ENCODE measurements around the gene P2RX7.
"Not testable (repeated sequence)": the region's sequence is repeated elsewhere in the genome, so short reads cannot be mapped to it uniquely, and the experiment has no call there.

The P2RX7 gene

DNA sequence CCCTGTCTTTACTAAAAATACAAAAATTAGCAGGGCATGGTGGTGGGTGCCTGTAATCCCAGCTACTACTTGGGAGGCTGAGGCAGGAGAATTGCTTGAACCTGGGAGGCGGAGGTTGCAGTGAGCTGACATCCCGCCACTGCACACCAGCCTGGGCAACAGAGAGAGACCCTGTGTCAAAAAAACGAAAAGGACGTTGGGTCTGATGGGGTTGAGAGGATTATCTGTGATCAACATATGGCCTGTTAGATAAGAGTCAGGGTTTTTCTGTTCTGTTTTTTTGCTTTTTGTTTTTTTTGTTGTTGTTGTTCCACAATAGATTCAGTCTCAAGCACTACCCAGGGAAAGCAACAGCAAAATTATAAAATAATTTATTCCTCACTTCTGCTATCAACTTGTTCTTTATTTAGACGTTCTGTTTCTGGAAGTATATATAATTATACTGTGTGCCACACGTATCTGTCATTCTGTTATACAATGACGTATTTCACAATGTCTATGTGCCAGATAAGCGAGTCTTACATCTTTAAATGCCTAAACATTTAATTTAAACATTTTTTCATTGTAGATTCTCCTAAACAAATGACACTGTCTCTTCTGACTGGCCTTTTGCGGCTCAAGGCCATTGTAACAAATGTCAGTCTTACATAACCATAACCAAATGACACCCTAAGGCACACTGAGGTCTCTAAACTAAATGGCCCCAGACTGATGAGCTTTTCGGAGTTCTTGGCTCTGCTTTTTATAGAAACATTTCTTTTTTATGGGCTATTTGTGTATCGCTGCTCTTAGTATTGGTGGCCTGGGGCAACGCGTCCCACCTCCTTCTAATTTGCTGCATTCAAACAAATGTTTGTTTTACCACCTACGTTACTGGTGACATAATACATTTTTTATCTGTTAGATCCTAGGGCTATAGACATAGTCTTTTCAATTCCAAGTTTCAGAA lies 70.0 kb downstream of the P2RX7 start:
- no peak for ATAC-seq (replicated peaks)

DNA sequence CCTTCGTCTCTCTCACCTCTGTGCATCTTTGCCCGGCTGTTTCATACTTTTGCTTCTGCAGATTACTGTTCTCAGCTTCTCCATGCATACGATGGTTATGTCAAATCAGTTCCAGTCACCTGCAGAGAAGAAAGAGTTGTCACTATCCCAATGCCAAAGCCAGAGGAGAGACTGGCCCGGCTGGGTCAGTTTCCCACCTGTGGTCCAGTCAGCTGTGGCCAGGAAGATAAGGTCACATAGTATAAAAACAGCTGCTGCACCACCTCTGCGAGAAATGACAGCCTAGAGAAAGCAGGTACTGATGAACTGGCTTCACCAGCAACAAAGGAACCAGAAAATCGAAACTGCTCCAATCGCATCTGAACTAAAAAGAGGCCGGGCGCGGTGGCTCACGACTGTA lies 70.8 kb downstream of the P2RX7 start:
- no peaks in the 10 kb centered on the region for H3K4me1 Mint-ChIP-seq
- no peak overlapping the region for H3K27ac Mint-ChIP-seq

More for the DNA sequence above, 70.0 kb downstream of the P2RX7 start:
- Mint-ChIP-seq H3K27ac (no peak overlapping the region), H3K36me3 (no peaks in the 10 kb centered on the region), H3K4me1 (no peaks in the 10 kb centered on the region), H3K4me3 (no peak overlapping the region), H3K27me3 (no peaks in the 10 kb centered on the region), H3K9me3 (no peaks in the 10 kb centered on the region)
- DNase-seq = no peak

DNA sequence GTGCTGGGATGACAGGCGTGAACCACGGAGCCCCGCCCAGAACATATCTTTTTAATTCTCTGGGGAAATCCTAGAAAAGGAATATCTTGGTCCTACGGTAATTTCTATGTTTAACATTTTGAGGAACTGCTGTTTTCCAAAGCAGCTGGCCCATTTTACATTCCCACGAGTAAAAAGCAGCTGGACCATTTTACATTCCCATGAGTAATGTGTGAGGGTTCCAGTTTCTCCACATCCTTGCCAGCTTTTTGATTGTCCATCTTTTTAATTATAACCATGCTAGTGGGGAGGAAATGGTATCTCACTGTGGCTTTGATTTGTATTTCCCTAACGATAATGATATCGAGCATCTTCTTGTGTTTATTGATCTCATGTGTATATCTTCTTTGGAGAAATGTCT lies 72.8 kb downstream of the P2RX7 start:
- DNase-seq (no peak), ATAC-seq (replicated peaks) (no peak)
- Mint-ChIP-seq H3K36me3 (no peaks in the 10 kb centered on the region), H3K4me1 (peaks cover 4 to 6% of the 10 kb centered on the region in 2 donors), H3K4me3 (no peak overlapping the region), H3K27ac (no peak overlapping the region), H3K9me3 (no peaks in the 10 kb centered on the region), H3K27me3 (no peaks in the 10 kb centered on the region)

More for the DNA sequence above, 70.8 kb downstream of the P2RX7 start:
- DNase-seq (no peak), ATAC-seq (replicated peaks) (no peak)
- H3K4me3 Mint-ChIP-seq = no peak overlapping the region
- H3K36me3 Mint-ChIP-seq = no peaks in the 10 kb centered on the region
- no peaks in the 10 kb centered on the region for H3K27me3 Mint-ChIP-seq
- no peaks in the 10 kb centered on the region for H3K9me3 Mint-ChIP-seq

DNA sequence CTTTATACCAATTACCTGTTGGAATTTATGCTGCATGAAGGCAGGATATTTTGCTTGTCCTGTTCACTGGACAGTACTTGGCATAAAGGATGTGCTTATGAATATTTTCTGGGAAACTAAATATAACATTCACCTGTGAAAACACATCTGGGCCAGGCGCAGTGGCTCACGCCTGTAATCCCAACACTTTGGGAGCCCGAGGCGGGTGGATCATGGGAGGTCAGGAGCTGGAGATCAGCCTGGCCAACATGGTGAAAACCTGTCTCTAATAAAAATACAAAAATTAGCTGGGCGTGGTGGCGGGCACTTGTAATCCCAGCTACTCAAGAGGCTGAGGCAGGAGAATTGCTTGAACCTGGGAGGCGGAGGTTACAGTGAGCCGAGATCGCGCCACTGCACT lies 75.9 kb downstream of the P2RX7 start:
- peaks cover 9 to 17% of the 10 kb centered on the region in 2 donors for H3K4me1 Mint-ChIP-seq
- not testable (repeated sequence) for ATAC-seq (replicated peaks); DNase-seq; H3K9me3 Mint-ChIP-seq; H3K36me3 Mint-ChIP-seq; H3K27me3 Mint-ChIP-seq
- peak overlapping the region in 1 of 2 donors; percentile 58 for H3K4me3 Mint-ChIP-seq
- peak overlapping the region; percentile 56 for H3K27ac Mint-ChIP-seq

DNA sequence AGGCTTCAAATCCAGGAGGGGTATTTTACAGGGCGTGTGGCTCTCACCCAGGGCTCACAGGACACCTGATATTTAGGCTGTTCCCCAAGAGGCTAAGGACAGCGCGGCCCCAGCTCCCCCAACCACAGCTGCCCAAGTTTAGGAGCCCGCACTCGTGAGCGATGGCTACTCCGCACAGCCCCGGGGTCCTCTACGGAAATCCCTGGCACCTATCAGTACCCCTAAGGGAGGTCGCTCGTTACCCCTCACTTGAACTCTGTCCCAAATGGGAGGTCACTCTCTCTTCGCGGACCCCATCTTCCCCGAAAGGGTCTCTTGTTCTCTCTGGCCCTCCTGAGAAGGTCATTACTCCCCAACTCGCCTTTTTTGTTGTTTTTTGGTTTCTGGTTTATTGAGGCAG lies 76.5 kb downstream of the P2RX7 start:
- peak overlapping the region; percentile 56 for H3K27ac Mint-ChIP-seq
- H3K4me3 Mint-ChIP-seq = peak overlapping the region; percentile 70 to 80
- no peaks in the 10 kb centered on the region for H3K9me3 Mint-ChIP-seq
- no peak for DNase-seq
- H3K36me3 Mint-ChIP-seq = peaks cover 0 to 2% of the 10 kb centered on the region in 2 donors
- H3K27me3 Mint-ChIP-seq = no peaks in the 10 kb centered on the region
- ATAC-seq (replicated peaks) = no peak
- peaks cover 11 to 19% of the 10 kb centered on the region in 2 donors for H3K4me1 Mint-ChIP-seq

DNA sequence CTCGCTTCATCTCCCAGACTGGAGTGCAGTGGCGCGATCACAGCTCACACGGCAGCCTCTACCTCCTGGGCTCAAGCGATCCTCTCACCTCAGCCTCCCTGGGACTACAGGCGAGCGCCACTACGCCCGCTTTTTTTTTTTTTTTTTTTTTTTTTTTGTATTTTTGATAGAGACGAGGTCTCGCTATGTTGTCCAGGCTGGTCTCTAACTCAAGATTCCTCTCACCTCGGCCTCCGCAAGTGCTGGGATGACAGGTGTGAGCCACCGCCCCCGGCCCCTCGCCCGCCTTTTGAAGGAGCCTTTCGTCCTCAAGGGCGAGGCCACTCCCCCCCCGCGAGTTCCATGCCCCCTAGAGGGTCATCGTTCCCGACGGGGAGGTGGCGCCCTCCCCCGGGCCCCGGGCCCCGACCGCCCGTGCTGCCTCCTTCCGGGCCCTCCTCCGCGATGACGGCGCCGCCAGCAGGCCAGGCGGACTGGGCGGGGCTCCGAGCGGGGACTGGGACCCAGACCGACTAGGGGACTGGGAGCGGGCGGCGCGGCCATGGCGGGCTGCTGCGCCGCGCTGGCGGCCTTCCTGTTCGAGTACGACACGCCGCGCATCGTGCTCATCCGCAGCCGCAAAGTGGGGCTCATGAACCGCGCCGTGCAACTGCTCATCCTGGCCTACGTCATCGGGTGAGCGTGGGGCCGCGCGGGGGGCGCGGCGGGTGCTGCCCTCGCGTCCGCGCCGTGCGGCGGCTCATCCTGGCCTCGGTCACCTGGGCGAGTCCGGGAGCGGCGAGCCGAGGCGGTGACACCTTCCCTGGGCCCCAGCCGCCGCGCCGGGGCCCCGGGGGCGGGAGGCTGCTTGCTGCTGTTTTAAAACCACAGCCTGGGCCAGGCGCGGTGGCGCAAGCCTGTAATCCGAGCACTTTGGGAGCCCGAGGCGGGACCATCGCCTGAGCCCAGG lies 77.2 kb downstream of the P2RX7 start, which contains the start of gene P2RX4:
Gene P2RX4 (plus strand): TSS at position 506 of the 949 bp plus-strand sequence. CDS start 36 bp downstream, at position 542.
- peak within 1 kb of the TSS; percentile 80 to 87 for H3K4me3 Mint-ChIP-seq
- peak; percentile 93 for ATAC-seq (replicated peaks)
- no peaks in the 10 kb centered on the region for H3K9me3 Mint-ChIP-seq
- H3K36me3 Mint-ChIP-seq = peaks cover 0 to 5% of the 10 kb centered on the region in 2 donors
- H3K27me3 Mint-ChIP-seq = no peaks in the 10 kb centered on the region
- peak; percentile 83 for DNase-seq
- peak within 1 kb of the TSS; percentile 96 for H3K27ac Mint-ChIP-seq
- H3K4me1 Mint-ChIP-seq = peaks cover 17 to 26% of the 10 kb centered on the region in 2 donors

DNA sequence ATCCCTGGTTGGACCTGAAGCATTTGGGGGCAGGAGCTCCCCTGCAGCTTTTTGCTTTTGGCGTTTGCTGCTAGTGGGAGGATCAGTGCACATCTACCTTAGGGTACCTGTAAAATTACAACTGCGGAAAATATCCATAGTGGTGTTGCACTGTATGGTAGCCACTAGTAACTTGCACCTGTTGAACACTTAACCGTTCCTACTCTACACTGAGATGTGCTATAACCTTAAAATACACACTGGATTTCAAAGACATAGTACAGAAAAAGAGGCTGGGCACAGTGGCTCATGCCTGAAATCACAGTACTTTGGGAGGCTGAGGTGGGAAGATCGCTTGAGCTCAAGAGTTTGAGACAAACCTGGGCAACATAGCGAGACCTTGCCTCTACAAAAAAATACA lies 80.2 kb downstream of the P2RX7 start:
- DNase-seq (no peak), ATAC-seq (replicated peaks) (no peak)
- Mint-ChIP-seq H3K27ac (no peak overlapping the region), H3K27me3 (no peaks in the 10 kb centered on the region), H3K4me1 (peaks cover 17 to 28% of the 10 kb centered on the region in 2 donors), H3K36me3 (peaks cover 3 to 11% of the 10 kb centered on the region in 2 donors), H3K9me3 (no peaks in the 10 kb centered on the region), H3K4me3 (no peak overlapping the region)

DNA sequence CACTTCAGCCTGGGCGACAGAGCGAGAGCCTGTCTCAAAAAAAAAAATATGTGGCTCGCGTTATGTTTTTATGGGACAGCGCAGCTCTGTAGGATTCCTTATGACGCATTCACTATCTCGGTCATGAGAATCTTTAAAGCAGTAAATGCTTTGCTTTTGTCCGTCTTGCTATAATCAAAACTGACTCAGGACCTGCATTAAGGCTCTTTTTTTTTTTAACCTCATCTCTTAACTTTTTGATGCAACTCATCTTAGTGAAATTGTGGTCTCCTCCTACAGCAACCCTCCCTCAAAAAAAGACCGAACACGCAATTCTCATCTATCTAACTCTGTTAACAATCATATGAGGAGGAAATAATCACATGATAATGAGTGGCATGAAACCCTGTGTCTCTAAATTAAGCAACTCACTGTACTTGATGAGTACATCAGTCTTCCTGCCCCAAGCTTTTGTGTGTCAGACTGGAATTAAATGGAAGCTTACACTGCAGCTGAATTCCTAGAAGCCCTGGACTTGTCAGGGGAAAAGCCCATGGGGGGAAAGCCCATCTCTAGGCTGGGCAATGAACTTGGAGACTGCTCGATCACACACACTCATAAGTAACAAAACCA lies 81.6 kb downstream of the P2RX7 start:
- DNase-seq (no peak), ATAC-seq (replicated peaks) (no peak)
- H3K36me3 Mint-ChIP-seq = peaks cover 11 to 23% of the 10 kb centered on the region in 2 donors
- H3K4me1 Mint-ChIP-seq = peaks cover 16 to 27% of the 10 kb centered on the region in 2 donors
- H3K27me3 Mint-ChIP-seq = no peaks in the 10 kb centered on the region
- H3K27ac Mint-ChIP-seq = peak overlapping the region; percentile 67
- peak overlapping the region in 1 of 2 donors; percentile 1 for H3K4me3 Mint-ChIP-seq
- H3K9me3 Mint-ChIP-seq = peaks cover 0 to 2% of the 10 kb centered on the region in 2 donors

DNA sequence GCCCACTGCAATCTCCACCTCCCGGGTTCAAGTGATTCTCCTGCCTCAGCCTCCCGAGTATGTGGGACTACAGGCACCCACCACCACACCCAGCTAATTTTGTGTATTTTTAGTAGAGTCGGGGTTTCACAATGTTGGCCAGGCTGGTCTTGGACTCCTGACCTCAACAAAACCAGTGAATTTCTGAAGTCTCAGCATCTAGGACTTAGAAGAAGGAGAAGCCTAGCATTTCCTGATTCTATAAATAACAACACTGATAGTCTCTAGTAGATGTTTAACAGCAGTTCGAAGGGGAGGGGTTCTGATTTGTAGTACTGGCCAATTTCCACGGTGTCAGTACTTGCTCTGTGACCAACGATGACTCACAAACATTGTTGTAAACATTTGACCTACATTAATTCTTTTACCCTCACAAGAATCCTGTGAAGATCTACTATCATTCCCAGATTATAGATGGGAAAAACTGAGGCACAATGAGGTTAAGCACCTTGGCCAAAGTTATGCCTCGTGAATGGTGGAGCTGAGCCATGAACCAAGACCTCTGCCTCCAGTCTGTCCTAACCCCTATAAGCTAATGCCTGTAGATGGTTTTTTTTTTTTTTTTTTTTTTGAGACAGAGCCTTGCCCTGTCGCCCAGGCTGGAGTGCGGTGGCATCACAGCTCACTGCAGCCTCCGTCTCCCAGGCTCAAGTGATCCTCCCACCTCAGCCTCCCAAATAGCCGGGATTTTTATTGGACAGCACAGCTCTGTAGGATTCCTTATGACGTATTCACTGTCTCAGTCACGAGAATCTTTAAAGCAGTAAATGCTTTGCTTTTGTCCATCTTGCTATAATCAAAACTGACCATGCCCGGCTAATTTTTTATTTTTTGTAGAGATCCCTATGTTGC lies 82.4 kb downstream of the P2RX7 start:
- Mint-ChIP-seq H3K27me3 (no peaks in the 10 kb centered on the region), H3K36me3 (peaks cover 14 to 24% of the 10 kb centered on the region in 2 donors), H3K9me3 (peaks cover 0 to 2% of the 10 kb centered on the region in 2 donors), H3K4me1 (peaks cover 13 to 23% of the 10 kb centered on the region in 2 donors), H3K27ac (peak overlapping the region; percentile 67), H3K4me3 (no peak overlapping the region)
- no peak for DNase-seq
- no peak for ATAC-seq (replicated peaks)

DNA sequence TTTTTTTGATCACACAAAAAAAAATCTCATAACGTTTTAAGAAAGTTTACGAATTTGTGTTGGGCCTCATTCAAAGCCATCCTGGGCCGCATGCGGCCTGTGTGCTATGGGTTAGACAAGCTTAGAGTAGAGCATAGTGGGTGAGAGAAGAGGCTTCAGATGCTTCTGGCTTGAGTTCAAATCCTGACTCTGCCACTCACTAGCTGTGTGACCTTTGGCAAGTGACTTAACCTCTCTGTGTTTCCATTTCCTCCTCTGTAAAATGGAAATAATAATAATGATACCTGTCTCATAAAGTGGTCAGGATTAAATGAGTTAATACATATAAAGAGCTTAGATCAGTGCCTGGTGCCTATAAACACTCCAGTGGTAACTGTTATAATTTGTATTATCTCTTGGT lies 83.4 kb downstream of the P2RX7 start:
- ATAC-seq (replicated peaks) (no peak), DNase-seq (no peak)
- Mint-ChIP-seq H3K36me3 (peaks cover 18 to 28% of the 10 kb centered on the region in 2 donors), H3K4me3 (no peak overlapping the region), H3K27me3 (no peaks in the 10 kb centered on the region), H3K9me3 (peaks cover 0 to 2% of the 10 kb centered on the region in 2 donors), H3K27ac (no peak overlapping the region), H3K4me1 (peaks cover 10 to 15% of the 10 kb centered on the region in 2 donors)

DNA sequence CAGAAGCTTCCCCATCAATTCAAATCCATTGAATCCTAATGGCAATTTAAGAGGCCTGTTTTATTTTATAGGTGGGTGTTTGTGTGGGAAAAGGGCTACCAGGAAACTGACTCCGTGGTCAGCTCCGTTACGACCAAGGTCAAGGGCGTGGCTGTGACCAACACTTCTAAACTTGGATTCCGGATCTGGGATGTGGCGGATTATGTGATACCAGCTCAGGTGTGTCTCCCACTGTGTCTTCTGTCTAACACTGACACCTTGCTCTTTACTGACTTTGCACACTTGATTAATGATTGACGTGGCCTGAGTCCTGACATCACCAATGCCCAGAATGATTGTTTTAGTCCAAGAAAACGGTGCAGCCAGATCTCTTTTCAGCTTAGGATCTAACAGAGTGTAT lies 84.4 kb downstream of the P2RX7 start:
- H3K27me3 Mint-ChIP-seq = no peaks in the 10 kb centered on the region
- peaks cover 23 to 34% of the 10 kb centered on the region in 2 donors for H3K36me3 Mint-ChIP-seq
- H3K27ac Mint-ChIP-seq = no peak overlapping the region
- no peak for ATAC-seq (replicated peaks)
- no peak overlapping the region for H3K4me3 Mint-ChIP-seq
- H3K4me1 Mint-ChIP-seq = peaks cover 9 to 11% of the 10 kb centered on the region in 2 donors
- no peak for DNase-seq
- peaks cover 0 to 2% of the 10 kb centered on the region in 2 donors for H3K9me3 Mint-ChIP-seq

DNA sequence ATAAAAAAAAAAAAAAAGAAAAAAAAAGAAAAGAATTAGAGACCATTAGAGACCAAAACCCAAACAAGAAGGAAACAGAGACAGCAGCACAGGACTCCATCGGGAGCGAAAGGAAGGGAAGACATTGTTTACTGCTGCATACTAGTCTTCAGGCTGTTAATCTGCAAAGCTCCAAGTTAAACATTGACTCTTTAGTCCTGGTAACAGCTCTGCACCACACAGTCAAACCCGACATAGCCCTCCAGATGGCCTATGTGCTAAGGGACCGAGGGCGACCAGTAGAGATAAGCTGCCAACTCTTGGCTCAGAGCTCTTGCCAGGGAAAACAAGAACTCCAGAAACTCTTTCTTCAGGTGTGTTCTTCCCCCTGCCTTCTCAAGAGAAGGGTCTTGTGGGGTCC lies 85.1 kb downstream of the P2RX7 start:
- Mint-ChIP-seq H3K4me3 (no peak overlapping the region), H3K27me3 (no peaks in the 10 kb centered on the region), H3K4me1 (peaks cover 11 to 15% of the 10 kb centered on the region in 2 donors), H3K27ac (no peak overlapping the region), H3K9me3 (peaks cover 0 to 2% of the 10 kb centered on the region in 2 donors), H3K36me3 (peaks cover 27 to 39% of the 10 kb centered on the region in 2 donors)
- ATAC-seq (replicated peaks) (no peak), DNase-seq (no peak)

Measured in stimulated activated naive B cell treated with anti-CD40 and anti-IgM and Interleukin-4, amounts not matched to agents 10 μg/mL and 1 μg/mL and 100 μg/mL, for 72 hours (primary cell).